Measurements from ENCODE around the gene CRADD. TPM values are rescaled to one million over a fixed set of nuclear protein-coding genes. Genes with fewer than 3 reads are reported as not detected.
"Not testable (repeated sequence)": the region's sequence is repeated elsewhere in the genome, so short reads cannot be mapped to it uniquely, and the experiment has no call there.

CRADD gene
- total and polyA plus RNA-seq, 10 of the 15 experiments (the other 5 are each of a cell fraction or from before 2014, with no cell fraction given) = 7.6 to 15.5 (median 11.7) TPM

DNA sequence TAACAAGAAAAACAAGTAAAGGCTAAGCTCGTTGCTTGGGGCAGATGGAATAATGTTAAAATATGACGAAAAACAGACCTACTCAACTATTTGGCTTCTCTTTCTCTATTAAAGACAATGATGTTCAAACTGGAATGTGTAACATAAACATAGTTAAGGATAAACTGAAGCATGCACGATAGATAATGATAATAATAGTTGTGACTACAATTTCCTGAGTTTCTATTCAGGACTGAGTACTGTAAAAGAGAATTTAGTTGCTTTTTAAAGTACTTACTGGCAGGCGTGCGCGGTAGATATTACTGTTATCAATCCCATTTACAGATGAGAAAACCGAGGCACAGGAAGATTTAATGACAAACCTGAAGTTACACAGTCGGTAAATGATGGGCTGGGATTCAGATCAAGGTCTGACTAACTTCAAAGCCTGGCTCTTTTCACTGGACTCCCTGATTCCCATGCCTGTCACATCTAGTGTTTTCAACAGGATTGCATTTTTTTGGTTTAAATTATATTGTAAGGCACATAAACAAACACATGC, 103.0 kb downstream of the CRADD start (continued):
- TF ChIP-seq, protein P1, sequence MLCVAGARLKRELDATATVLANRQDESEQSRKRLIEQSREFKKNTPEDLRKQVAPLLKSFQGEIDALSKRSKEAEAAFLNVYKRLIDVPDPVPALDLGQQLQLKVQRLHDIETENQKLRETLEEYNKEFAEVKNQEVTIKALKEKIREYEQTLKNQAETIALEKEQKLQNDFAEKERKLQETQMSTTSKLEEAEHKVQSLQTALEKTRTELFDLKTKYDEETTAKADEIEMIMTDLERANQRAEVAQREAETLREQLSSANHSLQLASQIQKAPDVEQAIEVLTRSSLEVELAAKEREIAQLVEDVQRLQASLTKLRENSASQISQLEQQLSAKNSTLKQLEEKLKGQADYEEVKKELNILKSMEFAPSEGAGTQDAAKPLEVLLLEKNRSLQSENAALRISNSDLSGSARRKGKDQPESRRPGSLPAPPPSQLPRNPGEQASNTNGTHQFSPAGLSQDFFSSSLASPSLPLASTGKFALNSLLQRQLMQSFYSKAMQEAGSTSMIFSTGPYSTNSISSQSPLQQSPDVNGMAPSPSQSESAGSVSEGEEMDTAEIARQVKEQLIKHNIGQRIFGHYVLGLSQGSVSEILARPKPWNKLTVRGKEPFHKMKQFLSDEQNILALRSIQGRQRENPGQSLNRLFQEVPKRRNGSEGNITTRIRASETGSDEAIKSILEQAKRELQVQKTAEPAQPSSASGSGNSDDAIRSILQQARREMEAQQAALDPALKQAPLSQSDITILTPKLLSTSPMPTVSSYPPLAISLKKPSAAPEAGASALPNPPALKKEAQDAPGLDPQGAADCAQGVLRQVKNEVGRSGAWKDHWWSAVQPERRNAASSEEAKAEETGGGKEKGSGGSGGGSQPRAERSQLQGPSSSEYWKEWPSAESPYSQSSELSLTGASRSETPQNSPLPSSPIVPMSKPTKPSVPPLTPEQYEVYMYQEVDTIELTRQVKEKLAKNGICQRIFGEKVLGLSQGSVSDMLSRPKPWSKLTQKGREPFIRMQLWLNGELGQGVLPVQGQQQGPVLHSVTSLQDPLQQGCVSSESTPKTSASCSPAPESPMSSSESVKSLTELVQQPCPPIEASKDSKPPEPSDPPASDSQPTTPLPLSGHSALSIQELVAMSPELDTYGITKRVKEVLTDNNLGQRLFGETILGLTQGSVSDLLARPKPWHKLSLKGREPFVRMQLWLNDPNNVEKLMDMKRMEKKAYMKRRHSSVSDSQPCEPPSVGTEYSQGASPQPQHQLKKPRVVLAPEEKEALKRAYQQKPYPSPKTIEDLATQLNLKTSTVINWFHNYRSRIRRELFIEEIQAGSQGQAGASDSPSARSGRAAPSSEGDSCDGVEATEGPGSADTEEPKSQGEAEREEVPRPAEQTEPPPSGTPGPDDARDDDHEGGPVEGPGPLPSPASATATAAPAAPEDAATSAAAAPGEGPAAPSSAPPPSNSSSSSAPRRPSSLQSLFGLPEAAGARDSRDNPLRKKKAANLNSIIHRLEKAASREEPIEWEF (IDR thresholded peaks at IDR 0.05; ENCODE audit: insufficient replicate concordance, low read depth, low read length) = no peak
- TF ChIP-seq, protein P2, sequence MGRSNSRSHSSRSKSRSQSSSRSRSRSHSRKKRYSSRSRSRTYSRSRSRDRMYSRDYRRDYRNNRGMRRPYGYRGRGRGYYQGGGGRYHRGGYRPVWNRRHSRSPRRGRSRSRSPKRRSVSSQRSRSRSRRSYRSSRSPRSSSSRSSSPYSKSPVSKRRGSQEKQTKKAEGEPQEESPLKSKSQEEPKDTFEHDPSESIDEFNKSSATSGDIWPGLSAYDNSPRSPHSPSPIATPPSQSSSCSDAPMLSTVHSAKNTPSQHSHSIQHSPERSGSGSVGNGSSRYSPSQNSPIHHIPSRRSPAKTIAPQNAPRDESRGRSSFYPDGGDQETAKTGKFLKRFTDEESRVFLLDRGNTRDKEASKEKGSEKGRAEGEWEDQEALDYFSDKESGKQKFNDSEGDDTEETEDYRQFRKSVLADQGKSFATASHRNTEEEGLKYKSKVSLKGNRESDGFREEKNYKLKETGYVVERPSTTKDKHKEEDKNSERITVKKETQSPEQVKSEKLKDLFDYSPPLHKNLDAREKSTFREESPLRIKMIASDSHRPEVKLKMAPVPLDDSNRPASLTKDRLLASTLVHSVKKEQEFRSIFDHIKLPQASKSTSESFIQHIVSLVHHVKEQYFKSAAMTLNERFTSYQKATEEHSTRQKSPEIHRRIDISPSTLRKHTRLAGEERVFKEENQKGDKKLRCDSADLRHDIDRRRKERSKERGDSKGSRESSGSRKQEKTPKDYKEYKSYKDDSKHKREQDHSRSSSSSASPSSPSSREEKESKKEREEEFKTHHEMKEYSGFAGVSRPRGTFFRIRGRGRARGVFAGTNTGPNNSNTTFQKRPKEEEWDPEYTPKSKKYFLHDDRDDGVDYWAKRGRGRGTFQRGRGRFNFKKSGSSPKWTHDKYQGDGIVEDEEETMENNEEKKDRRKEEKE (IDR thresholded peaks at IDR 0.05) = no peak
- TF ChIP-seq KDM1A (IDR thresholded peaks at IDR 0.05; ENCODE audit: borderline replicate concordance) = no peak

DNA sequence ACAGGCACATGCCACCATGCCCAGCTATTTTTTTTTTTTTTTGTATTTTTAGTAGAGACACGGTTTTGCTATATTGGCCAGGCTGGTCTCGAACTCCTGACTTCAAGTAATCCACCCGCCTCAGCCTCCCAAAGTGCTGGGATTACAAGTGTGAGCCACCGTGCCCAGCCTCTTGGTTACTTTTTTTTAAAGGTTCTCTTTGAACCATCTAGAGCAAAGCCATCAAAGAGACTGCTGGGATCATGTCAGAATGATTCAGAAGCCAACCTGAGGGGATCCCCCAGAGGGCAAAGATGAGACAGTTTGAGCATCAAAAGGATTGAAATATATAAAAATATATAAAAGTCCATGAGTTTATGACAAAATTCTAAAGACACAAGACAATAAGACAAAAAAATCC, 103.7 kb downstream of the CRADD start:
- H3K79me2 ChIP-seq (ENCODE audit: control insufficient read depth, insufficient read depth, low read length); intact Hi-C loops (cut with micrococcal nuclease; ENCODE audit: unreplicated experiment); H2AFZ ChIP-seq (ENCODE audit: control insufficient read depth, low read depth, low read length); H3K9ac ChIP-seq (ENCODE audit: control insufficient read depth, insufficient read depth, low read length); BruUV-seq (replicated peaks); H3K27me3 ChIP-seq (replicated peaks in 1 of 2; ENCODE audit: control insufficient read depth in 2 of 2, insufficient read depth in 2 of 2, low read length in 1 of 2); H3K9me3 ChIP-seq (replicated peaks; ENCODE audit: control insufficient read depth, insufficient read depth, low read length); FAIRE-seq; POLR2A ChIA-PET; CTCF ChIA-PET; H3K27ac ChIP-seq (ENCODE audit: control insufficient read depth, insufficient read depth); RAD21 ChIA-PET (ENCODE audit: unreplicated experiment); ATAC-seq; SMC1A ChIA-PET (ENCODE audit: uncharacterized antibody, unreplicated experiment); DNase-seq (ENCODE audit: low read depth, low spot score); H3K4me2 ChIP-seq (ENCODE audit: control insufficient read depth, insufficient read depth); H3K36me3 ChIP-seq (ENCODE audit: control insufficient read depth in 2 of 2, insufficient read depth in 2 of 2, low read length in 1 of 2); in situ Hi-C loops (cut with MboI); H3K4me3 ChIP-seq; H3K4me1 ChIP-seq (ENCODE audit: control insufficient read depth, insufficient read depth, low read length); H4K20me1 ChIP-seq (ENCODE audit: control insufficient read depth, insufficient read depth): not testable (repeated sequence)
- 43% methylated on average over 4 of the region's 4 CpGs for WGBS (ENCODE audit: insufficient coverage, insufficient replicate concordance, low lambda C conversion rate, missing lambda C conversion rate)

DNA sequence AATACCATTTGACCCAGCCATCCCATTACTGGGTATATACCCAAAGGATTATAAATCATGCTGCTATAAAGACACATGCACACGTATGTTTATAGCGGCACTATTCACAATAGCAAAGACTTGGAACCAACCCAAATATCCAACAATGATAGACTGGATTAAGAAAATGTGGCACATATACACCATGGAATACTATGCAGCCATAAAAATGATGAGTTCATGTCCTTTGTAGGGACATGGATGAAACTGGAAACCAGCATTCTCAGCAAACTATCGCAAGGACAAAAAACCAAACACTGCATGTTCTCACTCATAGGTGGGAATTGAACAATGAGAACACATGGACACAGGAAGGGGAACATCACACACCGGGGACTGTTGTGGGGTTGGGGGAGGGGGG, 104.8 kb downstream of the CRADD start:
- ATAC-seq; in situ Hi-C loops (cut with MboI); H3K36me3 ChIP-seq (ENCODE audit: control insufficient read depth in 2 of 2, insufficient read depth in 2 of 2, low read length in 1 of 2); RAD21 ChIA-PET (ENCODE audit: unreplicated experiment); FAIRE-seq; SMC1A ChIA-PET (ENCODE audit: uncharacterized antibody, unreplicated experiment); H3K27ac ChIP-seq (ENCODE audit: control insufficient read depth, insufficient read depth); H3K4me2 ChIP-seq (ENCODE audit: control insufficient read depth, insufficient read depth); H3K9ac ChIP-seq (ENCODE audit: control insufficient read depth, insufficient read depth, low read length); H3K27me3 ChIP-seq (replicated peaks in 1 of 2; ENCODE audit: control insufficient read depth in 2 of 2, insufficient read depth in 2 of 2, low read length in 1 of 2); H2AFZ ChIP-seq (ENCODE audit: control insufficient read depth, low read depth, low read length); POLR2A ChIA-PET; H3K79me2 ChIP-seq (ENCODE audit: control insufficient read depth, insufficient read depth, low read length); H4K20me1 ChIP-seq (ENCODE audit: control insufficient read depth, insufficient read depth); BruUV-seq (replicated peaks); CTCF ChIA-PET; H3K4me1 ChIP-seq (ENCODE audit: control insufficient read depth, insufficient read depth, low read length); H3K9me3 ChIP-seq (replicated peaks; ENCODE audit: control insufficient read depth, insufficient read depth, low read length); intact Hi-C loops (cut with micrococcal nuclease; ENCODE audit: unreplicated experiment); H3K4me3 ChIP-seq; DNase-seq (ENCODE audit: low read depth, low spot score): not testable (repeated sequence)
- WGBS (ENCODE audit: insufficient coverage, insufficient replicate concordance, low lambda C conversion rate, missing lambda C conversion rate) = 100% methylated on average over 1 of the region's 4 CpGs

Data from GM12878 (cell line).